CD14-positive monocyte (primary cell): ENCODE data around the gene DYNLT2. TPM values are rescaled to one million over a fixed set of nuclear protein-coding genes. Genes with fewer than 3 reads are reported as not detected.
"Not testable (repeated sequence)": the region's sequence is repeated elsewhere in the genome, so short reads cannot be mapped to it uniquely, and the experiment has no call there.

Experiments used
- DNase-seq, 3 donors: peaks; one replicate each; pipeline ENCODE4 v3.0.0-alpha.2; 2011 to 2022
- H2AFZ ChIP-seq: 2 replicates; pipeline ENCODE4 v1.6.0; 2012; ENCODE audit warnings: mild to moderate bottlenecking, low read depth, low read length, inconsistent platforms; ENCODE audit not compliant: insufficient read depth, poor library complexity, severe bottlenecking
- H3K27ac ChIP-seq, 2 donors: 1 replicate in 1 of 2; 2 replicates in 1 of 2; pipeline ENCODE4 v1.5.1; 2012 to 2013; ENCODE audit warnings: low read length in 2 of 2, control low read depth in 1 of 2, inconsistent platforms in 1 of 2, low read depth in 1 of 2, mild to moderate bottlenecking in 1 of 2
- H3K27me3 ChIP-seq, 2 donors: one replicate each; pipeline versions ENCODE4 v1.6.0 to v1.6.1; 2011 to 2013; ENCODE audit warnings: low read length in 2 of 2; ENCODE audit not compliant: control insufficient read depth in 2 of 2, insufficient read depth in 2 of 2
- H3K36me3 ChIP-seq, 2 donors: replicated peaks in 1 of 2; 1 replicate in 1 of 2; 2 replicates in 1 of 2; pipeline versions ENCODE4 v1.5.1 to v1.6.1; 2012 to 2013; ENCODE audit warnings: low read length in 2 of 2, control low read depth in 1 of 2, inconsistent platforms in 1 of 2, mild to moderate bottlenecking in 1 of 2; ENCODE audit not compliant: insufficient read depth in 2 of 2, control insufficient read depth in 1 of 2
- H3K4me1 ChIP-seq, 2 donors: 1 replicate in 1 of 2; 2 replicates in 1 of 2; pipeline versions ENCODE4 v1.5.1 to v1.6.1; 2012 to 2013; ENCODE audit warnings: low read length in 2 of 2, control low read depth in 1 of 2, inconsistent platforms in 1 of 2, mild to moderate bottlenecking in 1 of 2, moderate library complexity in 1 of 2; ENCODE audit not compliant: insufficient read depth in 2 of 2, control insufficient read depth in 1 of 2
- H3K4me2 ChIP-seq: replicated peaks from 2 replicates; pipeline ENCODE3; 2012; ENCODE audit warnings: low read length, moderate library complexity, mild to moderate bottlenecking; ENCODE audit not compliant: poor library complexity, severe bottlenecking; ENCODE audit errors: extremely low read depth
- H3K4me3 ChIP-seq, 3 experiments: fragments of 200-600 bp in 1 of 3; sonication (generic) in 1 of 3; replicated peaks in 1 of 3; 1 replicate in 2 of 3; 2 replicates in 1 of 3; pipeline ENCODE4 v1.5.1; 2011 to 2013; ENCODE audit warnings: low read length in 3 of 3, mild to moderate bottlenecking in 3 of 3, control low read depth in 2 of 3, low read depth in 2 of 3, inconsistent platforms in 1 of 3, moderate library complexity in 1 of 3
- H3K79me2 ChIP-seq: 2 replicates; pipeline ENCODE4 v1.6.0; 2012; ENCODE audit warnings: mild to moderate bottlenecking, control low read depth, inconsistent platforms, low read length, moderate library complexity; ENCODE audit not compliant: insufficient read depth
- H3K9ac ChIP-seq: 2 replicates; pipeline ENCODE4 v1.6.0; 2017; ENCODE audit warnings: low read length, mild to moderate bottlenecking; ENCODE audit not compliant: insufficient read depth, poor library complexity, severe bottlenecking
- H3K9me3 ChIP-seq, 2 donors: replicated peaks in 1 of 2; 1 replicate in 1 of 2; 2 replicates in 1 of 2; pipeline versions ENCODE4 v1.5.1 to v1.6.1; 2012 to 2013; ENCODE audit warnings: low read length in 2 of 2, control low read depth in 1 of 2; ENCODE audit not compliant: control insufficient read depth in 1 of 2, insufficient read depth in 1 of 2
- H4K20me1 ChIP-seq: 2 replicates; pipeline ENCODE4 v1.6.0; 2012; ENCODE audit warnings: mild to moderate bottlenecking, low read length, control low read depth, moderate library complexity; ENCODE audit not compliant: insufficient read depth
- H3K27ac Mint-ChIP-seq, 7 donors: one replicate each; pipeline ENCODE4 v1.8.0; 2020; ENCODE audit warnings: mild to moderate bottlenecking in 7 of 7, mixed read lengths in 7 of 7, moderate library complexity in 6 of 7, inconsistent platforms in 2 of 7
- H3K27me3 Mint-ChIP-seq, 3 donors: one replicate each; pipeline ENCODE4 v1.8.0; 2021 to 2022; ENCODE audit warnings: low read depth in 3 of 3, mild to moderate bottlenecking in 3 of 3, mixed read lengths in 3 of 3, moderate library complexity in 3 of 3, inconsistent platforms in 1 of 3
- H3K36me3 Mint-ChIP-seq, 2 donors: one replicate each; pipeline ENCODE4 v1.8.0; 2020; ENCODE audit warnings: mixed read lengths in 2 of 2, inconsistent platforms in 1 of 2, mild to moderate bottlenecking in 1 of 2
- H3K4me1 Mint-ChIP-seq: one replicate; pipeline ENCODE4 v1.8.0; 2020; ENCODE audit warnings: mild to moderate bottlenecking, mixed read lengths
- H3K4me3 Mint-ChIP-seq, 2 donors: one replicate each; pipeline ENCODE4 v1.8.0; 2020; ENCODE audit warnings: mild to moderate bottlenecking in 2 of 2, mixed read lengths in 2 of 2, moderate library complexity in 1 of 2
- H3K9me3 Mint-ChIP-seq, 7 donors: one replicate each; pipeline ENCODE4 v1.8.0; 2020 to 2022; ENCODE audit warnings: mixed read lengths in 7 of 7, mild to moderate bottlenecking in 6 of 7, moderate library complexity in 6 of 7, inconsistent platforms in 2 of 7
- CTCF ChIP-seq: fragments of 200-600 bp; IDR thresholded peaks from one replicate; pipeline ENCODE4 v1.8.0; 2022; ENCODE audit warnings: antibody characterized with exemption, mild to moderate bottlenecking
- WGBS: methylation state at CpG from one replicate; pipeline ENCODE4 v1.1.5; 2013; ENCODE audit warnings: missing lambda C conversion rate; ENCODE audit not compliant: insufficient coverage; 5-methylcytosine and 5-hydroxymethylcytosine counted together
- intact Hi-C, 2 donors: fragments of 100-400 bp; cut with micrococcal nuclease; formaldehyde crosslinking; loops; one replicate each; pipeline versions ENCODE4 v1.15.0 to v1.15.1; 2023
- polyA plus RNA-seq, 3 donors: library from polyadenylated mRNA; depleted of rRNA in 1 of 3; unstranded in 2 of 3; stranded (reverse) in 1 of 3; fragments of 300-500 nt in 2 of 3; fragments of >200 nt in 1 of 3; fragmentation: Illumina TruSeq in 2 of 3; gene quantifications; 1 replicate in 2 of 3; 2 replicates in 1 of 3; pipeline ENCODE4 v1.2.3, GENCODE V29; 2012 to 2021

Gene DYNLT2
- polyA plus RNA-seq, 3 donors = 0.19 to 1.5 (median 0.86) TPM

GRCh38 chr6:169766921-169767736 lies 15.8 kb upstream of the DYNLT2 start:
- Mint-ChIP-seq H3K4me3 (no peak overlapping the region), H3K4me1 (no peaks in the 10 kb centered on the region), H3K36me3 (peaks cover 76 to 81% of the 10 kb centered on the region in 2 donors), H3K9me3 (no peaks in the 10 kb centered on the region), H3K27ac (peak overlapping the region in 1 of 7 donors; percentile 11), H3K27me3 (no peaks in the 10 kb centered on the region)
- DNase-seq = no peak
- no peaks in the 10 kb centered on the region for H3K4me1 ChIP-seq
- H3K4me2 ChIP-seq = no peak overlapping the region
- no peak overlapping the region for H3K9ac ChIP-seq
- H3K27me3 ChIP-seq = no peaks in the 10 kb centered on the region
- WGBS = over 99% methylated on average over 10 of the region's 13 CpGs
- H4K20me1 ChIP-seq = no peaks in the 10 kb centered on the region
- H3K79me2 ChIP-seq = no peaks in the 10 kb centered on the region
- no peak for TF ChIP-seq CTCF
- H3K27ac ChIP-seq = no peak overlapping the region
- H3K9me3 ChIP-seq = no peaks in the 10 kb centered on the region
- H3K36me3 ChIP-seq = peaks cover 50 to 71% of the 10 kb centered on the region in 2 donors
- H2AFZ ChIP-seq = no peak overlapping the region
- H3K4me3 ChIP-seq = no peak overlapping the region
- intact Hi-C loops = no loop called here

- Histone ChIP-seq H3K4me2 (no peak overlapping the region), H3K9ac (no peak overlapping the region), H3K4me3 (no peak overlapping the region), H3K79me2 (no peaks in the 10 kb centered on the region), H3K27me3 (no peaks in the 10 kb centered on the region), H3K4me1 (no peaks in the 10 kb centered on the region), H4K20me1 (no peaks in the 10 kb centered on the region), H3K9me3 (no peaks in the 10 kb centered on the region), H3K36me3 (peaks cover 52 to 72% of the 10 kb centered on the region in 2 donors), H3K27ac (no peak overlapping the region), H2AFZ (no peak overlapping the region)
- no peaks in the 10 kb centered on the region for H3K4me1 Mint-ChIP-seq
- 93% methylated on average over 4 of the region's 5 CpGs for WGBS
- no peaks in the 10 kb centered on the region for H3K9me3 Mint-ChIP-seq
- no peak overlapping the region for H3K4me3 Mint-ChIP-seq
- no peak for DNase-seq
- peaks cover 73 to 80% of the 10 kb centered on the region in 2 donors for H3K36me3 Mint-ChIP-seq
- intact Hi-C loops = no loop called here
- H3K27ac Mint-ChIP-seq = peak overlapping the region in 5 of 7 donors; percentile 3 to 81 (median 67)
- TF ChIP-seq CTCF = no peak
- no peaks in the 10 kb centered on the region for H3K27me3 Mint-ChIP-seq
Observed at GRCh38 chr6:169766232-169766631, 14.9 kb upstream of the DYNLT2 start.

GRCh38 chr6:169765789-169766188 lies 14.4 kb upstream of the DYNLT2 start:
- H3K4me2 ChIP-seq, H3K4me1 Mint-ChIP-seq, H3K9me3 Mint-ChIP-seq, H3K9me3 ChIP-seq, H3K4me3 Mint-ChIP-seq, H4K20me1 ChIP-seq, H3K4me3 ChIP-seq, intact Hi-C loops, H3K27me3 ChIP-seq, H3K27ac ChIP-seq, H2AFZ ChIP-seq, H3K9ac ChIP-seq, H3K27me3 Mint-ChIP-seq, H3K79me2 ChIP-seq, H3K4me1 ChIP-seq: not testable (repeated sequence)
- H3K36me3 Mint-ChIP-seq = peaks cover 74 to 80% of the 10 kb centered on the region in 2 donors
- peak in 2 of 3 donors; percentile 42 to 48 for DNase-seq
- H3K27ac Mint-ChIP-seq = peak overlapping the region in 4 of 7 donors; percentile 7 to 81 (median 69)
- peaks cover 55 to 76% of the 10 kb centered on the region in 2 donors for H3K36me3 ChIP-seq
- WGBS = 35% methylated on average over 7 of the region's 10 CpGs
